HG03066 (cell line): ENCODE results near the gene TBC1D14.
A peak's percentile ranks its signal among the peaks of the same experiment; 100 is the strongest.

ENCODE experiments used
- ATAC-seq: cut with Tn5 transposase; IDR thresholded peaks from one replicate; pipeline ENCODE4 v1.9.1; 2021; ENCODE audit warnings: low read depth; ENCODE audit not compliant: unreplicated experiment

The TBC1D14 gene

DNA sequence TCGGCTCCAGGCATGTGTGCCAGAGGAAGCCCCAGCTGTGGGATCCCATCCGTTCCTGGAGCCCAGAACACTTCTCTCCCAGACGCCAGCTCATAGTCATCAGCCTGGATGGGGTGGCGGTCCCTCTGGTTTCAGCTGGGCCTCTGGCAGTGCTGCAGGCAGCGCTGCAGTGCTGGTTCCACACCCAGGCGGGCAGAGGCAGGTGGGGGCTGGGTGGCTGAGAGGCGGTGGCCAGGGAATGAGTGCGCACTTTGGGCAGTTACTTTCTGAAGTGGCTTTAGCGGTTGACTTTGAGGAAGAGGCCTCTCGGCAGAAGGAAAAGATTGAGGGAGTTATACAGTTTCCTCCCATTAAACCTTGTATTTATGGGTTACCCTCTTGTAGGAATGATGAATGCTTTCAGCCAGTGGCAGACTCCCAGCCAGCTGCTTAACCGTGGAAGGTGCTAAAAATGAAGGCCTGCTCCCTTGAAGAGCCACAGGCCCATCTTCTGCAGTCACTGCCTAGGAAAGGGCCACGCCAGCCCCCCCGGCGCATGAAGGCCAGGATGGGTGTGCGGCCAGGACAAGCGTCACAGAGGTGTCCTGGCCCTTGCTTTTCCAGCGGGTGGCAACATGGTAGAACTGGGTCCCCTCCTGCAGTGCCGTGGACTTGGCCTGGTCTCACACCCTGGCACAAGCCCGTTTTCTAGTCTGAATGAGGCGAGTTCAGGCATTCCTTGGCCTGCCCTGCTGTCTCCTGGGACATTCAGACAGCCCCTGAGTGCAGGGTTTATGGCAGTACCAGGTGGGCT is 143.5 kb downstream of the TBC1D14 start:
- no peak for ATAC-seq

DNA sequence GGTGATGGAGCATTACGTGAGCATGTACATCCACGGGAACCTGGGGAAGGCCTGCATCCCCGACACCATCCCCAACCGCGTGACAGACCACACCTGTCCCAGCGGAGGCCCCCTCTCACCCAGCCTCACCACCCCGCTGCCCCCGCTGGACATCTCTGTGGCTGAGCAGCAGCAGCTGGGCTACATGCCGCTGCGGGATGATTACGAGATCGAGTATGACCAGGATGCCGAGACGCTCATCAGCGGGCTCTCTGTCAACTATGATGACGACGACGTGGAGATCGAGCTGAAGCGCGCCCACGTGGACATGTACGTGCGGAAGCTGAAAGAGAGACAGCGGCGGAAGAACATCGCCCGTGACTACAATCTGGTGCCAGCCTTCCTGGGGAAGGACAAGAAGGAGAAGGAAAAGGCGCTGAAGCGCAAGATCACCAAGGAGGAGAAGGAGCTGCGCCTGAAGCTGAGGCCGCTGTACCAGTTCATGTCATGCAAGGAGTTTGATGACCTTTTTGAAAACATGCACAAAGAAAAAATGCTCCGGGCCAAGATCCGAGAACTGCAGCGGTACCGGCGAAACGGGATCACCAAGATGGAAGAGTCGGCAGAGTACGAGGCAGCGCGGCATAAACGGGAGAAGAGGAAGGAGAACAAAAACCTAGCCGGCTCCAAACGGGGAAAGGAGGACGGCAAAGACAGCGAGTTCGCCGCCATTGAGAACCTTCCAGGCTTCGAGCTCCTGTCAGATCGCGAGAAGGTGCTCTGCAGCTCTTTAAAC is 144.7 kb downstream of the TBC1D14 start:
- no peak for ATAC-seq

DNA sequence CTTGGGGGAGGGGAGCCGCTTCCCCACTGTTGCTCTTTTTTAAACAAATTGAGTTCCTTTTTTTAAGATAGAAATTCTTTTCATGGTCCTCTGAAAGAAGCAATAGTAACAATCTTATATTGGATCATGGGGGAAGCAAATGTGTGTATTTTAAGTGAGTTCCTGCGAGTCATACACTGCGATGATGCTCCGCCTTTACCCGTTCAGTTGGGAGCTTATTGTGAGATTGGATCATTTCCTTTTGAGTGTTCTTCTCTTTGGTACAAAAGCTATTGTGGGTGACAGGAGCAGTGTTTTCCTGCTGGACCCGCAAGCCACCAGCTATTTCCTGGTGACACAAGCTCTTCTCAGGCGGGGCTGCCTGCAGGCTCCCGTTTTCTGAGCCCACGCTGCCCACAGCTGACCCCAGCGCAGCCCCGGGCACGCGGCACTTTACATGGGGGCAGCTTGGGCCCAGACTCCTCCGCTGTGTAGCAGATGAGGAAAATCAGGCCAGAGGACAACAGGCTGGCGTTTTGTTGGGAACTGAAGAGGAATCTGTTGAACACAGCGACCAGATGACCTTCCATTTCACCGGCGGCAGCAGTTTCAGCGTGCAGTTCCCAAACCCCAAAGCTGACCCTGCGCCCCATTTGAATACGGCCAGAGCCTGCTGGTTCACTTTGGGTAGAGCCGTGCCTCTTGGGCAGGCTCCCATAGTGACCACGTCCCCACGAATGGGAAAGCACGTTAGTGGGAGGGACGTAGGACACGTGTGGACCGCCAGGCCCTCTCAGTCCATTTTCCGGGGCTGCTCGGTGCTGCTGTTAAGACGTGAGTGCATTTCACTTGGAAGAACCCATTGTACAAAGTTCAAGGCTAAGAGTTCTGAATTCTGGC is 145.7 kb downstream of the TBC1D14 start:
- ATAC-seq: no peak

DNA sequence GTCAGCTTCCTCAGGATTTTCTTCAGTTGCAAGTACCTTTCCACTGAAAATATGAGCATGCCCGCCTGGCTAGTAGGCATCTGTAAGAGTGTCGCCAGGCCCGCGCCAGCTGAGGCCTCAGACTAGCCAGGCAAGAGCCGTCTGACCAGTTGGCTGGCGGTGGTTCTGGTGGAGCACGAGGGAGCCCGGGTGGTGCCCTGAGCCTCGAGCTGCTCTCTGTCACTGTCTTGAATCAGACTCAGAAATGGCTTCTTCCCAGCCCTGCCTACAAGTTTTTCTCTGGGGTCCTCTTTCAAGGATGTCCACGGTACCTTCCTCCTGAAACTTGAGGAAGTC is 146.3 kb downstream of the TBC1D14 start:
- ATAC-seq: no peak

- peak; percentile 10 for ATAC-seq
Measured at GRCh38 chr4:7058792-7059191, 149.2 kb downstream of the TBC1D14 start.

- no peak for ATAC-seq
Measured at GRCh38 chr4:7059662-7060061, 150.0 kb downstream of the TBC1D14 start.

DNA sequence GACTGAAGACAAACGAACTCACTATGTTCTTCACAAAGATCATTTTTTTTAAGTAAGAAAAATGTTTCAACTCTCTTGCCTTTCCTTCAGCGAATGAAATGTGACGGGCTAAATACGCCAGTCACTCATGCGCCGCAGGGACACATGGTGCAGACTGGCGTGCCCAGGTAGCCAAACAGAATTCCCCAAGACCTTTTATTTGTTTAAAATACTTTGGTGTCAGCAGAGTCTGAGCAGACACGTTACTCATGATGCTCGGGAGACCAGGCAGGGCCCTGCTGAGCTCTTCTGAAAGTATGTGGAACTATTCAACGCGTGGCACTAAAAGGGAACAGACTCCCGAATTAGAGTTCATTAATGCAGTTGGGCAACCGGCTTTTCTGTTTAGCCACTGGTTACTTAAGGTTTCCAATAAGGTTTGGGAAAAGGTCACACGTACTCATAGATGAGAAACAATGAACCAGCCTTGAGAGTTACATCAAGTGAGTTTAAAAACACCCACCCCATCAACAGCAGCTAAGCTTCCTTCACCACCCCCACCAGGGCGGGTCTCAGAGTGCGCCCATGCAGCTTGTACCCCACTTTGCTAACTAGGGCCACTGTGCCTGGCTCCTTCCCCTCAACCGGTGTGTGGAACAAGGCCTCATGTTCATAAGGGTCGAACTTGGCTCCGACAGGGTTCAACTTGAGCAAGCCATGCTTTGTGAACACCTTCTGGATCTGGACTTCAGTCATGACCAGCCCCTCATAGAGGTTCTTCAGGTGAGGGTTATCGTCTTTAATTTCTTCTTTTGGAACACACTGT is 150.9 kb downstream of the TBC1D14 start:
- no peak for ATAC-seq

- ATAC-seq: no peak
Measured at GRCh38 chr4:7061815-7062214, 152.2 kb downstream of the TBC1D14 start.

- ATAC-seq: no peak
Measured at GRCh38 chr4:7062816-7063215, 153.2 kb downstream of the TBC1D14 start.

- ATAC-seq: no peak
Measured at GRCh38 chr4:7063362-7063761, 153.7 kb downstream of the TBC1D14 start.

- no peak for ATAC-seq
Measured at GRCh38 chr4:7066006-7066405, 156.4 kb downstream of the TBC1D14 start.

GRCh38 chr4:7066493-7066892 is 156.9 kb downstream of the TBC1D14 start:
- no peak for ATAC-seq

- ATAC-seq: no peak
Measured at GRCh38 chr4:7067126-7067451, 157.5 kb downstream of the TBC1D14 start.

- ATAC-seq: peak; percentile 88
Measured at GRCh38 chr4:7067452-7068278, 158.0 kb downstream of the TBC1D14 start, which contains the start of gene GRPEL1. TSS of gene GRPEL1 (minus strand) at chr4:7068064. CDS start at chr4:7068032, 32 bp downstream.

- ATAC-seq: peak; percentile 21
Measured at GRCh38 chr4:7068279-7068842, 158.7 kb downstream of the TBC1D14 start.

DNA sequence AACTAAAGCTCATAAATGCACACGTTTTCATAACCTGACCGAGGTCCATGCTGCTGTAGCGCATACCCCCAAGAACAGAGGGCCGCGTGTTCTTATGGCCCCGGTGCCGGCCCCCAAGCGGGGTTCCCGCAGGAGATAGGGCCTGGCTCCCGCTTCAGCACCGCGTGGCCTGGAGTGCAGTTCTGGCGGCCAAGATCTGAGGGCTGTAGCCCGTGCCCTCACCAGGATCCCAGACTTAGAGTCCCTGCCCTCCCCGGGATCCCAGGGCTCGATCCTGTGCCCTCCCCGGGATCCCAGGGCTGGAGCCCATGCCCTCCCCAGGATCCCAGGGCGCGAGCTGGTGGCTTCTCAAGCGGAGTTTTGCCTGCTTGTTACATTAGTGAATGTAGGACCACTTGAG is 159.3 kb downstream of the TBC1D14 start:
- ATAC-seq: no peak

GRCh38 chr4:7070729-7071511 is 161.3 kb downstream of the TBC1D14 start:
- ATAC-seq: no peak

DNA sequence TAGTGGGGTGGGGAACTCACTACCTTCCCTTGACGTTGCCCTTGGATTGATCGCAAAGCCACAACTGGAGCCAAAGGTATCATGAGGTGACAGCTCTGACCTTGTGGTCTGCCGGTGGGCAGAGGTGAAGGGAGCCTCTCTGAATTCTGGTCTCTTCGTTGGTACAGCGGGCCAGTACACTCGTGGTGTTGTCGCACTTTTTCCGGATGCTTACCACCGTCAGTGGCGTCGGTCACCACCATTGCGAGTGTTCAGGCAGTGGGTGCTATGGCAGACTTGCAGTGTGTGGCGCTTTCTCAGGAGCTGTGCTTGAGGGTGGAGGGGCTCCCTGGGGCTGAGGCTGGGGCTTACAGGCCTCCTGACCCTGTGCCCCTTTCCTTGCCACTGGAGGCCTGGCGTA is 163.4 kb downstream of the TBC1D14 start:
- ATAC-seq: no peak
